NOMO-1 (cell line): ENCODE results near the gene EIF2S1.

Experiments
- DNase-seq, 2 experiments: peaks; one replicate each; lab custom pipeline; 2025; ENCODE audit not compliant: unreplicated experiment in 2 of 2; lab: John Stamatoyannopoulos, UW

Gene EIF2S1

DNA sequence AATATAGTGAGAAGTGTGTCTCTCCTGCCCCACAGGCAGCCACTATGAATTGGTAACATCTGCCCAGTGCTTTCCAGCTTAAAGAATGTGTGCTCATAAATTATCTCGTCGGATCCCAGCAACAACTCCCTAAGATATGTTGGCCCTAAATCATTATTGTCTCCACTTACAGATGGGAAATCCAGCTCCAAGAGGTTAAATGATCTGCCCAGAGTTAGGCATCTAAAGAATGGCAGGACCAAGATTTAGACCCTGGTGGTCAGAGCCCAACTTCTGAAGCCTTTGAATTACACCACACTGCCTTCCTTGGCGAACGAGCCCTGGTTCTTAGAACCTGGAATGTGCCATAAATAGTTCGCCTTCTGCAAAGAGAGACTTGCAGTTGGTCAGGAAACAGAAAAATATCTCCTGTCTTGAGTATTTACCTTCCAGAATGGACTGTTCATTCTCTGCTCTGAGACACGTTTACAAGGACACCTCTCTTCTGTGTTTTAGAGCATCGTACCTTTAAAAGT is 72.0 kb downstream of the EIF2S1 start:
- no peak for DNase-seq

DNA sequence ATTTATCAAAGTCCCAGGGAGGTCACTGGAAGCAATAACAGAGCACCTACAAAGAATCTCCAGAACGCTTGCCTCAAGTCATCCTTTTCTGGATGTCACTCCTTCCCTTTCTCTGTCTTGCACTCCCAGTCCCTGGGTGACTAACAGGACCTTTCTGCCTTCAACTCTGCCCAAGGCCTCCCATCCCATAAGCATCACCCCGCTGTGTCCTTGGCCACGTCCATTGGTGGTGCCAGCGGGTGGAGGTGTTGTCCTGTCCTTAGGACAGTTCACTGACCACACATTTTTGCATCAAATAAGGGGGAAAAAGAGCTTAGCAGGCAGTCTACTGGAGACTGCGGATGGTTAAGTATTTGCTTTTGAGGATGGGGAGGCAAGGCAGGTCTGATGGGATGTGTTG is 75.5 kb downstream of the EIF2S1 start:
- no peak for DNase-seq
